WTC11 (cell line): ENCODE data around the gene EPB41. TPM values are rescaled to one million over a fixed set of nuclear protein-coding genes. Genes with fewer than 3 reads are reported as not detected.

Source experiments
- ATAC-seq: fragments of 200-7000 bp; cut with Tn5 transposase; 2 replicates; pipeline ENCODE4 v1.10.0; 2021; ENCODE audit warnings: mild to moderate bottlenecking, moderate library complexity
- CTCF ChIA-PET: fragments of 300-600 bp; sonication (Branson Sonifier 250); formaldehyde crosslinking; loops from one replicate; lab custom pipeline; 2021; ENCODE audit warnings: antibody characterized with exemption; lab: Charles Lee
- POLR2A ChIA-PET: fragments of 350-600 bp; sonication (Branson Sonifier 250); formaldehyde crosslinking; loops from one replicate; lab custom pipeline; 2021; ENCODE audit warnings: antibody characterized with exemption; lab: Charles Lee
- DNase-seq: peaks from one replicate; pipeline ENCODE4 v3.0.0; 2021; ENCODE audit warnings: low spot score
- H3K27ac Mint-ChIP-seq: 2 replicates; pipeline ENCODE4 v1.8.0; 2021; ENCODE audit warnings: mixed read lengths
- H3K27me3 Mint-ChIP-seq: 2 replicates; pipeline ENCODE4 v1.8.0; 2021; ENCODE audit warnings: low read depth, mild to moderate bottlenecking, moderate library complexity, mixed read lengths
- H3K36me3 Mint-ChIP-seq: 2 replicates; pipeline ENCODE4 v1.8.0; 2021; ENCODE audit warnings: mixed read lengths
- H3K4me1 Mint-ChIP-seq: 2 replicates; pipeline ENCODE4 v1.8.0; 2022; ENCODE audit warnings: mixed read lengths
- H3K4me3 Mint-ChIP-seq: 2 replicates; pipeline ENCODE4 v1.8.0; 2021; ENCODE audit warnings: mild to moderate bottlenecking, moderate library complexity, mixed read lengths
- H3K9me3 Mint-ChIP-seq: 2 replicates; pipeline ENCODE4 v1.8.0; 2021; ENCODE audit warnings: mixed read lengths
- ESRRA ChIP-seq: sonication (generic); formaldehyde crosslinking; IDR thresholded peaks from 2 replicates; pipeline ENCODE4 v1.8.1; 2022; ENCODE audit warnings: mild to moderate bottlenecking, missing genetic modification reagents, borderline replicate concordance
- ETV6 ChIP-seq: sonication (generic); formaldehyde crosslinking; IDR thresholded peaks from 2 replicates; pipeline ENCODE4 v1.8.1; 2022; ENCODE audit warnings: mild to moderate bottlenecking, missing genetic modification reagents
- FOXK1 ChIP-seq: sonication (generic); formaldehyde crosslinking; IDR thresholded peaks from 2 replicates; pipeline ENCODE4 v1.8.0; 2022; ENCODE audit warnings: mild to moderate bottlenecking, moderate library complexity, missing genetic modification reagents
- FOXP1 ChIP-seq: sonication (generic); formaldehyde crosslinking; IDR thresholded peaks from 2 replicates; pipeline ENCODE4 v1.8.0; 2022; ENCODE audit warnings: missing genetic modification reagents, mild to moderate bottlenecking, moderate library complexity, borderline replicate concordance
- JAZF1 ChIP-seq: fragments of 250-450 bp; sonication (Bioruptor Pico); IDR thresholded peaks from 2 replicates; pipeline ENCODE4 v1.9.0; 2021; ENCODE audit warnings: moderate library complexity, mild to moderate bottlenecking, inconsistent platforms
- MXD4 ChIP-seq: fragments of 250-450 bp; sonication (Bioruptor Pico); IDR thresholded peaks from 2 replicates; pipeline ENCODE4 v1.8.0; 2021; ENCODE audit warnings: mild to moderate bottlenecking, moderate library complexity, borderline replicate concordance
- RELA ChIP-seq: sonication (generic); formaldehyde crosslinking; IDR thresholded peaks from 2 replicates; pipeline ENCODE4 v1.8.1; 2022; ENCODE audit warnings: missing genetic modification reagents, mild to moderate bottlenecking, borderline replicate concordance
- SOX15 ChIP-seq: fragments of 250-450 bp; sonication (Bioruptor Pico); IDR thresholded peaks from 2 replicates; pipeline ENCODE4 v1.9.0; 2021; ENCODE audit warnings: mild to moderate bottlenecking
- TCF7 ChIP-seq: sonication (generic); formaldehyde crosslinking; IDR thresholded peaks from 2 replicates; pipeline ENCODE4 v1.8.0; 2022; ENCODE audit warnings: mild to moderate bottlenecking, low read depth, missing genetic modification reagents, moderate library complexity
- TP53 ChIP-seq: sonication (generic); formaldehyde crosslinking; IDR thresholded peaks from 2 replicates; pipeline ENCODE4 v1.8.1; 2023; ENCODE audit warnings: mild to moderate bottlenecking, missing genetic modification reagents
- ZNF121 ChIP-seq: sonication (generic); formaldehyde crosslinking; IDR thresholded peaks from 2 replicates; pipeline ENCODE4 v1.8.0; 2023; ENCODE audit warnings: missing genetic modification reagents
- ZNF219 ChIP-seq: sonication (generic); formaldehyde crosslinking; IDR thresholded peaks from 2 replicates; pipeline ENCODE4 v1.8.0; 2023; ENCODE audit warnings: missing genetic modification reagents, mild to moderate bottlenecking, borderline replicate concordance
- ZNF263 ChIP-seq: sonication (generic); formaldehyde crosslinking; IDR thresholded peaks from 2 replicates; pipeline ENCODE4 v1.8.1; 2022; ENCODE audit warnings: low read depth, mild to moderate bottlenecking, moderate library complexity, missing genetic modification reagents
- ZNF317 ChIP-seq: sonication (generic); formaldehyde crosslinking; IDR thresholded peaks from 2 replicates; pipeline ENCODE4 v1.8.1; 2023; ENCODE audit warnings: low read depth, mild to moderate bottlenecking, moderate library complexity, missing genetic modification reagents, borderline replicate concordance
- ZNF396 ChIP-seq: fragments of 250-450 bp; sonication (Bioruptor Pico); IDR thresholded peaks from 2 replicates; pipeline ENCODE4 v1.8.0; 2021; ENCODE audit warnings: mild to moderate bottlenecking, moderate library complexity, borderline replicate concordance
- total RNA-seq: library from RNA; stranded (reverse); gene quantifications from 3 replicates; pipeline ENCODE4 v1.2.3, GENCODE V29; 2021
- TF ChIP-seq, protein P1 (sequence below): sonication (generic); formaldehyde crosslinking; conservative IDR thresholded peaks from 2 replicates; pipeline ENCODE4 v1.8.1; 2023; ENCODE audit warnings: mild to moderate bottlenecking, low read depth, missing genetic modification reagents, moderate library complexity
- TF ChIP-seq, protein P2 (sequence below): sonication (generic); formaldehyde crosslinking; IDR thresholded peaks from 2 replicates; pipeline ENCODE4 v1.8.1; 2022; ENCODE audit warnings: missing genetic modification reagents, borderline replicate concordance
- TF ChIP-seq, protein P3 (sequence below): fragments of 250-450 bp; sonication (Bioruptor Pico); IDR thresholded peaks from 2 replicates; pipeline ENCODE4 v1.9.0; 2021; ENCODE audit warnings: mild to moderate bottlenecking
- TF ChIP-seq, protein P4 (sequence below): sonication (generic); formaldehyde crosslinking; IDR thresholded peaks from 2 replicates; pipeline ENCODE4 v1.8.1; 2023; ENCODE audit warnings: mild to moderate bottlenecking, missing genetic modification reagents
- TF ChIP-seq, protein P5 (sequence below): sonication (generic); formaldehyde crosslinking; IDR thresholded peaks from 2 replicates; pipeline ENCODE4 v1.8.0; 2023; ENCODE audit warnings: mild to moderate bottlenecking, missing genetic modification reagents

The EPB41 gene
- total RNA-seq, 1 experiment from 2014 or later: 85.0 TPM

DNA sequence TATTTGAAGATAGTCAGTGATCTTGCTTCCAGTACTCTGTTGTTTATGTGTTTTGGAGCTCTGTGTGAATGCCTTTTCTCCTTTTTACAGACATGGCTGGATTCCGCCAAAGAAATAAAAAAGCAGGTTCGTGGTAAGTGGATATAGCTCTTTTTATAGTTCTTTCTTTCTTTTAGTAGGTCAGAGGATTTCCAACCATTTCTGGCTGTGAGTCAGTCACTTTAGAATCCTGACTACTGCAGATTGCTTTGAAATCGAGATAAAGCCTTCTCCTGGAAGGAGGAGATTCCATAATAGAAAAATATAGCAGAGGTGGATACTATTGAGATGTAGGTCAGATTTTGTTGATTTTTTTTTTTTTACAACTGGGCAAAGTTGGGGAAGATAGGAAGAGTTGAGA lies 97.4 kb downstream of the EPB41 start (continued):
- TF ChIP-seq, protein P1, sequence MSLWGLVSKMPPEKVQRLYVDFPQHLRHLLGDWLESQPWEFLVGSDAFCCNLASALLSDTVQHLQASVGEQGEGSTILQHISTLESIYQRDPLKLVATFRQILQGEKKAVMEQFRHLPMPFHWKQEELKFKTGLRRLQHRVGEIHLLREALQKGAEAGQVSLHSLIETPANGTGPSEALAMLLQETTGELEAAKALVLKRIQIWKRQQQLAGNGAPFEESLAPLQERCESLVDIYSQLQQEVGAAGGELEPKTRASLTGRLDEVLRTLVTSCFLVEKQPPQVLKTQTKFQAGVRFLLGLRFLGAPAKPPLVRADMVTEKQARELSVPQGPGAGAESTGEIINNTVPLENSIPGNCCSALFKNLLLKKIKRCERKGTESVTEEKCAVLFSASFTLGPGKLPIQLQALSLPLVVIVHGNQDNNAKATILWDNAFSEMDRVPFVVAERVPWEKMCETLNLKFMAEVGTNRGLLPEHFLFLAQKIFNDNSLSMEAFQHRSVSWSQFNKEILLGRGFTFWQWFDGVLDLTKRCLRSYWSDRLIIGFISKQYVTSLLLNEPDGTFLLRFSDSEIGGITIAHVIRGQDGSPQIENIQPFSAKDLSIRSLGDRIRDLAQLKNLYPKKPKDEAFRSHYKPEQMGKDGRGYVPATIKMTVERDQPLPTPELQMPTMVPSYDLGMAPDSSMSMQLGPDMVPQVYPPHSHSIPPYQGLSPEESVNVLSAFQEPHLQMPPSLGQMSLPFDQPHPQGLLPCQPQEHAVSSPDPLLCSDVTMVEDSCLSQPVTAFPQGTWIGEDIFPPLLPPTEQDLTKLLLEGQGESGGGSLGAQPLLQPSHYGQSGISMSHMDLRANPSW (CRISPR knock-in tag): no peak
- TF ChIP-seq ZNF121 (CRISPR knock-in tag) (no peak), TCF7 (no peak), RELA (CRISPR knock-in tag) (no peak), ZNF396 (CRISPR knock-in tag) (no peak)
- TF ChIP-seq, protein P2, sequence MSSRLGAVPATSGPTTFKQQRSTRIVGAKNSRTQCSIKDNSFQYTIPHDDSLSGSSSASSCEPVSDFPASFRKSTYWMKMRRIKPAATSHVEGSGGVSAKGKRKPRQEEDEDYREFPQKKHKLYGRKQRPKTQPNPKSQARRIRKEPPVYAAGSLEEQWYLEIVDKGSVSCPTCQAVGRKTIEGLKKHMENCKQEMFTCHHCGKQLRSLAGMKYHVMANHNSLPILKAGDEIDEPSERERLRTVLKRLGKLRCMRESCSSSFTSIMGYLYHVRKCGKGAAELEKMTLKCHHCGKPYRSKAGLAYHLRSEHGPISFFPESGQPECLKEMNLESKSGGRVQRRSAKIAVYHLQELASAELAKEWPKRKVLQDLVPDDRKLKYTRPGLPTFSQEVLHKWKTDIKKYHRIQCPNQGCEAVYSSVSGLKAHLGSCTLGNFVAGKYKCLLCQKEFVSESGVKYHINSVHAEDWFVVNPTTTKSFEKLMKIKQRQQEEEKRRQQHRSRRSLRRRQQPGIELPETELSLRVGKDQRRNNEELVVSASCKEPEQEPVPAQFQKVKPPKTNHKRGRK (CRISPR knock-in tag): no peak

DNA sequence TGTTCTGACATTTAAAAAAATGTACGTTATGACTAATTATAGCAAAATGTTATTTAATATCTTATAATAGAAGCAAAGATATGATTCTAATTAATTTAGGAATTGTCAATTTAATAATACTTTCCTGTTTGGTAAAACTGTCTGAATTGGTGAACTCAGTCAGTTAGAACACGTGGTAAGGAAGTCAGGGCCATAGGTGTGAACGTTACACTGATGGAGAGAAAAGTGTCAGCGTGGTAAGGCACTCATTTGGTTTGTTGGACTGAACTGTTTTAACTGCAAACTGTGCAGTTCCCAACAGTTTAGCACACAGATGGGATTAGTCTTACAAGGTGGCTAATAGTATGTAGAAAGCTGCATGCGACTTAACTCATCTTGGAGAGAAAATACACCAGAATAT lies 102.9 kb downstream of the EPB41 start:
- DNase-seq (no peak), ATAC-seq (no peak)
- Mint-ChIP-seq H3K36me3 (no peaks in the 10 kb centered on the region), H3K9me3 (no peaks in the 10 kb centered on the region), H3K27ac (no peak overlapping the region), H3K4me1 (0 out of 2 replicates have a peak, but pooled peaks cover 3% of the 10 kb centered on the region), H3K4me3 (no peak overlapping the region), H3K27me3 (no peaks in the 10 kb centered on the region)
- CTCF ChIA-PET: no interaction called here
- TF ChIP-seq JAZF1 (no peak), MXD4 (CRISPR knock-in tag) (no peak), ZNF219 (CRISPR knock-in tag) (no peak), FOXP1 (CRISPR knock-in tag) (no peak), ZNF263 (no peak), SOX15 (CRISPR knock-in tag) (no peak), ESRRA (CRISPR knock-in tag) (no peak), ETV6 (CRISPR knock-in tag) (no peak), FOXK1 (CRISPR knock-in tag) (no peak), TP53 (no peak), ZNF317 (CRISPR knock-in tag) (no peak)
- TF ChIP-seq, protein P3, sequence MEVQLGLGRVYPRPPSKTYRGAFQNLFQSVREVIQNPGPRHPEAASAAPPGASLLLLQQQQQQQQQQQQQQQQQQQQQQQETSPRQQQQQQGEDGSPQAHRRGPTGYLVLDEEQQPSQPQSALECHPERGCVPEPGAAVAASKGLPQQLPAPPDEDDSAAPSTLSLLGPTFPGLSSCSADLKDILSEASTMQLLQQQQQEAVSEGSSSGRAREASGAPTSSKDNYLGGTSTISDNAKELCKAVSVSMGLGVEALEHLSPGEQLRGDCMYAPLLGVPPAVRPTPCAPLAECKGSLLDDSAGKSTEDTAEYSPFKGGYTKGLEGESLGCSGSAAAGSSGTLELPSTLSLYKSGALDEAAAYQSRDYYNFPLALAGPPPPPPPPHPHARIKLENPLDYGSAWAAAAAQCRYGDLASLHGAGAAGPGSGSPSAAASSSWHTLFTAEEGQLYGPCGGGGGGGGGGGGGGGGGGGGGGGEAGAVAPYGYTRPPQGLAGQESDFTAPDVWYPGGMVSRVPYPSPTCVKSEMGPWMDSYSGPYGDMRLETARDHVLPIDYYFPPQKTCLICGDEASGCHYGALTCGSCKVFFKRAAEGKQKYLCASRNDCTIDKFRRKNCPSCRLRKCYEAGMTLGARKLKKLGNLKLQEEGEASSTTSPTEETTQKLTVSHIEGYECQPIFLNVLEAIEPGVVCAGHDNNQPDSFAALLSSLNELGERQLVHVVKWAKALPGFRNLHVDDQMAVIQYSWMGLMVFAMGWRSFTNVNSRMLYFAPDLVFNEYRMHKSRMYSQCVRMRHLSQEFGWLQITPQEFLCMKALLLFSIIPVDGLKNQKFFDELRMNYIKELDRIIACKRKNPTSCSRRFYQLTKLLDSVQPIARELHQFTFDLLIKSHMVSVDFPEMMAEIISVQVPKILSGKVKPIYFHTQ (CRISPR knock-in tag): no peak
- TF ChIP-seq, protein P4, sequence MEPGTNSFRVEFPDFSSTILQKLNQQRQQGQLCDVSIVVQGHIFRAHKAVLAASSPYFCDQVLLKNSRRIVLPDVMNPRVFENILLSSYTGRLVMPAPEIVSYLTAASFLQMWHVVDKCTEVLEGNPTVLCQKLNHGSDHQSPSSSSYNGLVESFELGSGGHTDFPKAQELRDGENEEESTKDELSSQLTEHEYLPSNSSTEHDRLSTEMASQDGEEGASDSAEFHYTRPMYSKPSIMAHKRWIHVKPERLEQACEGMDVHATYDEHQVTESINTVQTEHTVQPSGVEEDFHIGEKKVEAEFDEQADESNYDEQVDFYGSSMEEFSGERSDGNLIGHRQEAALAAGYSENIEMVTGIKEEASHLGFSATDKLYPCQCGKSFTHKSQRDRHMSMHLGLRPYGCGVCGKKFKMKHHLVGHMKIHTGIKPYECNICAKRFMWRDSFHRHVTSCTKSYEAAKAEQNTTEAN: no peak
- TF ChIP-seq, protein P5, sequence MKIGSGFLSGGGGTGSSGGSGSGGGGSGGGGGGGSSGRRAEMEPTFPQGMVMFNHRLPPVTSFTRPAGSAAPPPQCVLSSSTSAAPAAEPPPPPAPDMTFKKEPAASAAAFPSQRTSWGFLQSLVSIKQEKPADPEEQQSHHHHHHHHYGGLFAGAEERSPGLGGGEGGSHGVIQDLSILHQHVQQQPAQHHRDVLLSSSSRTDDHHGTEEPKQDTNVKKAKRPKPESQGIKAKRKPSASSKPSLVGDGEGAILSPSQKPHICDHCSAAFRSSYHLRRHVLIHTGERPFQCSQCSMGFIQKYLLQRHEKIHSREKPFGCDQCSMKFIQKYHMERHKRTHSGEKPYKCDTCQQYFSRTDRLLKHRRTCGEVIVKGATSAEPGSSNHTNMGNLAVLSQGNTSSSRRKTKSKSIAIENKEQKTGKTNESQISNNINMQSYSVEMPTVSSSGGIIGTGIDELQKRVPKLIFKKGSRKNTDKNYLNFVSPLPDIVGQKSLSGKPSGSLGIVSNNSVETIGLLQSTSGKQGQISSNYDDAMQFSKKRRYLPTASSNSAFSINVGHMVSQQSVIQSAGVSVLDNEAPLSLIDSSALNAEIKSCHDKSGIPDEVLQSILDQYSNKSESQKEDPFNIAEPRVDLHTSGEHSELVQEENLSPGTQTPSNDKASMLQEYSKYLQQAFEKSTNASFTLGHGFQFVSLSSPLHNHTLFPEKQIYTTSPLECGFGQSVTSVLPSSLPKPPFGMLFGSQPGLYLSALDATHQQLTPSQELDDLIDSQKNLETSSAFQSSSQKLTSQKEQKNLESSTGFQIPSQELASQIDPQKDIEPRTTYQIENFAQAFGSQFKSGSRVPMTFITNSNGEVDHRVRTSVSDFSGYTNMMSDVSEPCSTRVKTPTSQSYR (CRISPR knock-in tag): no peak
- POLR2A ChIA-PET: no interaction called here
